Sigmoid colon (tissue), 4 donors: ENCODE results near the gene NOXO1.

Experiments
- EP300 ChIP-seq, 4 donors: sonication (generic); formaldehyde crosslinking; IDR thresholded peaks; one replicate each; pipeline ENCODE4 v1.6.1; 2017; ENCODE audit warnings: antibody characterized with exemption in 4 of 4
- POLR2A ChIP-seq, 2 donors: fragments of 450-650 bp; IDR thresholded peaks; one replicate each; pipeline ENCODE4 v1.6.1; 2016; ENCODE audit warnings: antibody characterized with exemption in 2 of 2, mild to moderate bottlenecking in 2 of 2, moderate library complexity in 2 of 2
- POLR2AphosphoS5 ChIP-seq, 4 donors: sonication (generic); formaldehyde crosslinking; IDR thresholded peaks; one replicate each; pipeline ENCODE4 v1.6.1; 2017; ENCODE audit warnings: antibody characterized with exemption in 4 of 4
- TF ChIP-seq, protein P1 (sequence below), 4 experiments: fragments of 450-650 bp in 3 of 4; fragments of 200-600 bp in 1 of 4; IDR thresholded peaks; one replicate each; pipeline ENCODE4 v1.5.1; 2016 to 2019; ENCODE audit warnings: antibody characterized with exemption in 4 of 4, mild to moderate bottlenecking in 3 of 4, moderate library complexity in 2 of 4

DNA sequence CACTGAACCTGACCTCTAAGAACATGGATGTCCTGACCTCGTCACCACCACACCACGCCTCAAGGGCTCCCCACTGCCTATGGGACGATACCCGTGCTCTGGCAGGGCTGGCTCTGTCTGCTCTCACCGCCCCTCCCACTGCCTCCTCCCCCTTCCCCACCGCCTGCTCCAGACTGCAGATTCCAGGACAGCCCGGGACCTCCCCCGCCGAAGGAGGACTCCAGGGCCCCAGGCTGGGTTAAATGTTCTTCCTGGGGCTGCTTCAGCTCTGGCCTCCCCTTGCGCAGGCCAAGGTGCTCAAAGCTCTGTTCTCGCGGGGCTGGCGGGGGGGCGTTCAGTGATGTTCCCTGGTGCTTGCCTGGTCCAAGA is 41.4 kb upstream of the NOXO1 start:
- no peak for TF ChIP-seq POLR2A (IDR thresholded peaks at IDR 0.05)
- TF ChIP-seq, protein P1, sequence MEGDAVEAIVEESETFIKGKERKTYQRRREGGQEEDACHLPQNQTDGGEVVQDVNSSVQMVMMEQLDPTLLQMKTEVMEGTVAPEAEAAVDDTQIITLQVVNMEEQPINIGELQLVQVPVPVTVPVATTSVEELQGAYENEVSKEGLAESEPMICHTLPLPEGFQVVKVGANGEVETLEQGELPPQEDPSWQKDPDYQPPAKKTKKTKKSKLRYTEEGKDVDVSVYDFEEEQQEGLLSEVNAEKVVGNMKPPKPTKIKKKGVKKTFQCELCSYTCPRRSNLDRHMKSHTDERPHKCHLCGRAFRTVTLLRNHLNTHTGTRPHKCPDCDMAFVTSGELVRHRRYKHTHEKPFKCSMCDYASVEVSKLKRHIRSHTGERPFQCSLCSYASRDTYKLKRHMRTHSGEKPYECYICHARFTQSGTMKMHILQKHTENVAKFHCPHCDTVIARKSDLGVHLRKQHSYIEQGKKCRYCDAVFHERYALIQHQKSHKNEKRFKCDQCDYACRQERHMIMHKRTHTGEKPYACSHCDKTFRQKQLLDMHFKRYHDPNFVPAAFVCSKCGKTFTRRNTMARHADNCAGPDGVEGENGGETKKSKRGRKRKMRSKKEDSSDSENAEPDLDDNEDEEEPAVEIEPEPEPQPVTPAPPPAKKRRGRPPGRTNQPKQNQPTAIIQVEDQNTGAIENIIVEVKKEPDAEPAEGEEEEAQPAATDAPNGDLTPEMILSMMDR (IDR thresholded peaks at IDR 0.05), result no peak
- no peak for TF ChIP-seq EP300 (IDR thresholded peaks at IDR 0.05)
- no peak for TF ChIP-seq POLR2AphosphoS5 (IDR thresholded peaks at IDR 0.05)
